A549 treated with RU486 at 1 μM for 4 hours (cell line): ENCODE results near the gene IKBKG. TPM values are rescaled to one million over a fixed set of nuclear protein-coding genes. Genes with fewer than 3 reads are reported as not detected.

Source experiments
- total RNA-seq: library from RNA; stranded (reverse); fragments of 200-300 nt; extraction: Qiagen RNA extraction; gene quantifications from 5 replicates; pipeline ENCODE4 v1.2.3, GENCODE V29; 2022; ENCODE audit warnings: low read depth

Gene IKBKG, protein sequence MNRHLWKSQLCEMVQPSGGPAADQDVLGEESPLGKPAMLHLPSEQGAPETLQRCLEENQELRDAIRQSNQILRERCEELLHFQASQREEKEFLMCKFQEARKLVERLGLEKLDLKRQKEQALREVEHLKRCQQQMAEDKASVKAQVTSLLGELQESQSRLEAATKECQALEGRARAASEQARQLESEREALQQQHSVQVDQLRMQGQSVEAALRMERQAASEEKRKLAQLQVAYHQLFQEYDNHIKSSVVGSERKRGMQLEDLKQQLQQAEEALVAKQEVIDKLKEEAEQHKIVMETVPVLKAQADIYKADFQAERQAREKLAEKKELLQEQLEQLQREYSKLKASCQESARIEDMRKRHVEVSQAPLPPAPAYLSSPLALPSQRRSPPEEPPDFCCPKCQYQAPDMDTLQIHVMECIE
- 34.1 to 45.7 TPM (median 42.8 TPM) in 5 replicates for total RNA-seq

DNA sequence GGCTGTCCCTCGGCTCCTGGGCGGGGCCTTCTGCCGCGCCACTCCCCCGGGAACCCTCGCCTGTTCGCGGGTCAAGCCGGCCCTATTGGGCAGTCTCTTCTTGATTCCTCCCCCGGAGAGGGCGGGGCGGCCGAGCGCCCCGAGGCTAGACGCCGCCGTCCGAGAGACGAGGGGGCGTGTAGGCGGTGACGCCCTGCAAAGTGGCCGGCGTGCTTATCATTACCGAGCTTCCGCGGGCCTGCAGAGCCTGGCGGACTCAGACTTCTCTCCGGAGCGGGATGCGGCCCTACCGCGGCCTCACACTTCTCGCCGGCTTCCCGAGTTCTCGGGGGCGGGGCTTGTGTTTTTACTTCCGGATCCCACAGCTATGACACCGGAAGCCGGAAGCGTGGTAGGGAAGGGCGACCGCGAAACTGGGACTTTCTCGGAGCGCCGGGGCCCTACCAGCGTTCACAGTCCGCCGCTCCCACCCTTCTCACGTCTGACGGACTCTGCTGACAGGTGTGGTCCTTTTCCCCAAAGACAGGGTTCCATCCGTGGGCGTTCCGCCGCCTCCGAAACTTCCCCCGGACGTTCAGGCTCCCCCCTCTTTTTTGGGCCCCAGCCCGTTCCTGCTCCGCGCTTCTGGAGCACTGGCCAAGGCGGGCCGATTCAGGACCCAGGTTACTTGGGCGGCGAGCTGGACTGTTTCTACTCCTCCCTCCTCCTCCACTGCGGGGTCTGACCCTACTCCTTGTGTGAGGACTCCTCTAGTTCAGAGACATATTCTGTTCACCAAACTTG is at the start of gene IKBKG:
Gene IKBKG, plus strand, starts transcription at position 376 of the 783 bp plus-strand sequence. CDS start 4,383 bp downstream, outside the sequence.

DNA sequence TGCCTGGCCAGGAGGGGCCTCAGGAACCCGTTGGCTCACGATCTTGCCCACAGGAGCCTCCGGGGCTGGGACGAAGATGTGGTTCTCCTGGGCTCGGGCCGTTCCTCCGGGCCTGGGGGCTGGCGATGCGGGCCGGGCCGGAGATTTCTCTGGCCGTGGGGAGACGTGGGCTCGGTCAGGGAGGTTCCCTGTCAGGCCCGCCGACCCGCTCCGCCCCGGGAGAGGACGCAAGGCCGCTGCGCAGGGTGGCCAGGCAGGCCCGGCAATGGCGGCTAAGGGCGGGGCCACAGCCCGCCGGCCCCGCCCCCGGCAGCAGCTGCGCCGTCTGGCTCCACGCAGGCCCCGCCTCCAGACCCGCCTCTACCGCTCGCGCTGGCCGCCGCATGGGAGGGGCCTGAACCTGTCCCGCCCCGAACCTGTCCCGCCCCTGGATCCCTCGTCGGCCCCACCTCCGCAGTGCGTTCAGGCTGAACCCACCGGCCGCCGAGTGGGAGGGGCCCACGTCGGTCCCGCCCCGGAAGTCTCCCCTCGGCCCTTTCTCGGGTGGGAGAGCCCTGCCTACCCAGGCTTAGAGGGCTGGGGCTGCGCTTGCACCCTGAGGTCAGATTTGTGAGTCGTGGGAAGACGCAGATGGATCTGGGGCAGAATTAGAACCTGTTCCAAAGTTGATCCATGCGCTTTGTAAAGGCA is 31.3 kb upstream of the IKBKG start, which contains the start of gene FAM3A:
Gene FAM3A, minus strand, starts transcription at position 267 of the 690 bp plus-strand sequence. CDS start 460 bp downstream, outside the sequence.

DNA sequence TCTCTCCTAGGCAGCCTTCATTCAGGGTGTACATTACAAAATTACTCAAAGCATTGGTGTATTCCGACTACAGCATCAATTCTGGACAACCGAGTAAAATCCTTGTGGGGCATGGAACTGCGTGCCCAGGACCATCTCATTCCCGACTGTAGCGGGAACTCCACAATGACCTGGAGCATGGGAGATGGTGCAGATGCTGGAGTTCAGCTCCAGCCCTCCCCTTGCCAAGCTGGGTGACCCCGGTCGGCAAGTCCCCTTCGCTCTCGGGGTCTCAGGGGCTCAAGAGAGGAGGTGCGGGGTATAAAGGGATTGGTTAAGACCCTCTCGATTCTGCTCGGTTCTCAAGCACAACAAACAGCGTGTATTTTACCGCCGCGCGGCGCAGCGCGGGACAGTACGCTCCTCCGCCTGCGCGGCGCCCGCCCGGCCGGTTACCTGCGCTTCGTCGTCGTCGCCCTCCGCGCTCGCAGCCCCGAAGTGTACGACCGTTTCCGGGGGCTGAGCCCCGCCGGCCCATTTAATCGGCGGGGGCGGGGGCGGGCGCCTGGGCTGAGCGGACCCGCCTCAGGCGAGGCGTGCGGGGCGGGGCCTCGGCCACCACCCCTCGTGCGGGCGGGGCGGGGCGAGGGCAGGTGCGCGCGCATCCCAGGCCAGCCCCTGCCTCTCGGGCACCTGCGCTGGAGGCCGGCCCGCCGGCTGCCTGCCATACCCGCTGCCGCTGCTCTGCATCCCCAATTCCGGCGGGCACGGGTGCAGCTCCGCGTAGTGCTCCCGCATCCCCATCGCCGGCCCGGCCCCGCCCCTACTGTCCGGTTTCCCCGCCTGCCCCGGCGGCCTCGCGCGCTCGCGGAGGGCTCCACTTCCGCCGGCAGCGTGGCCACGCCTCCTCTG is 821 bp upstream of the IKBKG start, which contains the start of gene G6PD:
Gene G6PD, minus strand, starts transcription at position 493 of the 891 bp plus-strand sequence. CDS start 691 bp downstream, outside the sequence.

DNA sequence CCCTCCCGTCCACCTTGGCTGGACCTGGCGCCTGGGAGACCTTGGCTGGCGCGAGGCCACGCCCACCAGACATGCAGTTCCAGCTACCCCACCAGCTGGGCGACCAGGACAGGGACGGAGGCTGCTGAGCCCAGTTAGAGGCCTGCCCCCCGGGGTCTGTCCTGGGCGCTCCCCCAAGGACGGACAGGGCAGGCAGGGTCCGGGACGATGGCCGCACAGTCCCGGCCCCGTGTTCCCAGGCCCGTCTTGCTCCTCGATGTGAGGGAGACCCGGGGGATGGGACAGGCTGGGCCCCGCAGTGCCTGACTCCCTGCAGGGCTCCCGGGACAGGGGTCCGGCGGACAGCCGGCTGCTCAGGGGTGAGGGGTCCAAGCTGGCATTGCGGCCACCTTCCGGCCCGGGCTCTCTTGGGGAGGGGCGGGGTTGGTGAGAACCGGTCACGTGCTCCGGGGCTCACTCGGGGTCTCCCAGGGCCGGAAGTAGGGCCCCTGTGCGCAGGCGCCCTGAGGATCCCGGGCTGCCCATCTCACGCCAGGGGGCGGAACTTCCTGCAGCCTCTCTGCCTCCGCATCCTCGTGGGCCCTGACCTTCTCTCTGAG is 37.3 kb downstream of the IKBKG start, which contains the start of gene CTAG1A:
Gene CTAG1A, plus strand, starts transcription at position 549 of the 599 bp plus-strand sequence. CDS start 74 bp downstream, outside the sequence.

Other genes with a start within 250 kb of the IKBKG start
- gene FLNA, start 173.0 kb upstream of the IKBKG start, total RNA-seq: 1,374 to 1,670 TPM (median 1,583 TPM) in 5 replicates
- 127 to 170 TPM (median 155 TPM) in 5 replicates for gene EMD, start 168.3 kb upstream of the IKBKG start, total RNA-seq
- 5,191 to 5,756 TPM (median 5,342 TPM) in 5 replicates for gene RPL10, start 149.2 kb upstream of the IKBKG start, total RNA-seq
- 20.6 to 30.0 TPM (median 26.9 TPM) in 5 replicates for gene DNASE1L1, start 138.4 kb upstream of the IKBKG start, total RNA-seq
- 29.0 to 38.9 TPM (median 33.3 TPM) in 5 replicates for gene TAFAZZIN, start 136.1 kb upstream of the IKBKG start, total RNA-seq
- gene ATP6AP1, start 118.9 kb upstream of the IKBKG start, total RNA-seq: 72.3 to 108 TPM (median 104 TPM) in 5 replicates
- gene GDI1, start 110.5 kb upstream of the IKBKG start, total RNA-seq: 88.0 to 102 TPM (median 92.6 TPM) in 5 replicates
- gene FAM50A, start 103.5 kb upstream of the IKBKG start, total RNA-seq: 89.4 to 122 TPM (median 110 TPM) in 5 replicates
- 8.6 to 15.9 TPM (median 10.8 TPM) in 5 replicates for gene PLXNA3, start 89.3 kb upstream of the IKBKG start, total RNA-seq
- 48.7 to 73.2 TPM (median 69.0 TPM) in 5 replicates for gene LAGE3, start 68.3 kb upstream of the IKBKG start, total RNA-seq
- gene UBL4A, start 61.0 kb upstream of the IKBKG start, total RNA-seq: 57.8 to 73.0 TPM (median 60.0 TPM) in 5 replicates
- gene SLC10A3, start 57.0 kb upstream of the IKBKG start, total RNA-seq: 31.5 to 42.6 TPM (median 39.9 TPM) in 5 replicates
- 30.7 to 46.1 TPM (median 43.4 TPM) in 5 replicates for gene FAM3A, start 31.4 kb upstream of the IKBKG start, total RNA-seq
- gene G6PD, start 774 bp upstream of the IKBKG start, total RNA-seq: 1,384 to 1,559 TPM (median 1,513 TPM) in 5 replicates
- not detected in 5 replicates for gene CTAG1A, start 37.5 kb downstream of the IKBKG start, total RNA-seq
- gene CTAG1B, start 71.7 kb downstream of the IKBKG start, total RNA-seq: not detected in 5 replicates
- gene CTAG2, start 106.0 kb downstream of the IKBKG start, total RNA-seq: not detected in 5 replicates
- 0.26 to 0.57 TPM (median 0.49 TPM) in 5 replicates for gene GAB3, start 203.5 kb downstream of the IKBKG start, total RNA-seq
- gene DKC1, start 215.2 kb downstream of the IKBKG start, total RNA-seq: 157 to 223 TPM (median 174 TPM) in 5 replicates